Measurements from ENCODE around the gene REEP5.

The REEP5 gene

GRCh38 chr5:112830378-112830777 is 91.6 kb downstream of the REEP5 start:
- DNase-seq, result no peak
